SU-DHL-6 (cell line): Measurements from ENCODE around the gene CLSTN2.

ENCODE experiments used
- H2AFZ ChIP-seq: fragments of 200-600 bp; sonication (generic); 2 replicates; pipeline ENCODE4 v1.6.1; 2014; ENCODE audit warnings: low read depth, mild to moderate bottlenecking, moderate library complexity, mixed read lengths, antibody characterized with exemption, low read length; ENCODE audit not compliant: severe bottlenecking
- H3F3A ChIP-seq: fragments of 200-600 bp; shearing (Covaris generic); 2 replicates; pipeline ENCODE4 v1.6.0; 2016; ENCODE audit warnings: antibody characterized with exemption, mild to moderate bottlenecking; ENCODE audit not compliant: insufficient read depth
- H3K27ac ChIP-seq: fragments of 200-600 bp; sonication (generic); 2 replicates; pipeline ENCODE4 v1.5.1; 2016; ENCODE audit warnings: low read depth, mild to moderate bottlenecking, low read length, moderate library complexity, mixed read lengths
- H3K27me3 ChIP-seq: fragments of 200-600 bp; sonication (generic), shearing (Covaris generic); 2 replicates; pipeline ENCODE4 v1.6.0; 2014; ENCODE audit warnings: mild to moderate bottlenecking, low read length
- H3K36me3 ChIP-seq: fragments of 200-600 bp; sonication (generic); 2 replicates; pipeline ENCODE4 v1.6.1; 2014; ENCODE audit warnings: mild to moderate bottlenecking, low read length, mixed read lengths
- H3K4me2 ChIP-seq: fragments of 300-600, 200-600 bp; shearing (Covaris generic), sonication (generic); 2 replicates; pipeline ENCODE4 v1.6.0; 2014; ENCODE audit warnings: low read length, low read depth, mild to moderate bottlenecking; ENCODE audit not compliant: poor library complexity, severe bottlenecking
- H3K4me3 ChIP-seq: fragments of 200-600 bp; sonication (generic); 2 replicates; pipeline ENCODE4 v1.5.1; 2014; ENCODE audit warnings: antibody characterized with exemption, low read length, mild to moderate bottlenecking, mixed read lengths; ENCODE audit not compliant: insufficient read depth, poor library complexity, severe bottlenecking
- H3K79me2 ChIP-seq: fragments of 200-600 bp; sonication (generic); 2 replicates; pipeline ENCODE4 v1.6.1; 2014; ENCODE audit warnings: mild to moderate bottlenecking, low read length, moderate library complexity; ENCODE audit not compliant: insufficient read depth
- H3K9ac ChIP-seq: fragments of 200-600 bp; sonication (generic); 2 replicates; pipeline ENCODE4 v1.7.0; 2014; ENCODE audit warnings: mild to moderate bottlenecking, low read length
- H3K9me2 ChIP-seq: fragments of 200-600 bp; sonication (generic); replicated peaks from 2 replicates; pipeline ENCODE4 v1.6.1; 2014; ENCODE audit warnings: low read length; ENCODE audit not compliant: insufficient read depth
- H3K9me3 ChIP-seq: fragments of 200-600 bp; sonication (generic); 2 replicates; pipeline ENCODE4 v1.6.1; 2014; ENCODE audit warnings: low read length, mixed read lengths; ENCODE audit not compliant: insufficient read depth
- H4K20me1 ChIP-seq: fragments of 200-600 bp; sonication (generic); 2 replicates; pipeline ENCODE4 v1.6.1; 2014; ENCODE audit warnings: low read depth, mild to moderate bottlenecking, antibody characterized with exemption, low read length, moderate library complexity, mixed read lengths
- EZH2phosphoT487 ChIP-seq: fragments of 200-600 bp; sonication (generic), shearing (Covaris generic); conservative IDR thresholded peaks from 2 replicates; pipeline ENCODE4 v1.6.1; 2018; ENCODE audit warnings: mild to moderate bottlenecking, antibody characterized with exemption, low read length, moderate library complexity, mixed read lengths
- TF ChIP-seq, protein P1 (sequence below): fragments of 200-600 bp; sonication (generic); IDR thresholded peaks from one replicate; pipeline ENCODE4 v1.5.1; 2017; ENCODE audit warnings: antibody characterized with exemption, mild to moderate bottlenecking, low read length, moderate library complexity; ENCODE audit not compliant: insufficient read depth, poor library complexity, severe bottlenecking

Gene CLSTN2

DNA sequence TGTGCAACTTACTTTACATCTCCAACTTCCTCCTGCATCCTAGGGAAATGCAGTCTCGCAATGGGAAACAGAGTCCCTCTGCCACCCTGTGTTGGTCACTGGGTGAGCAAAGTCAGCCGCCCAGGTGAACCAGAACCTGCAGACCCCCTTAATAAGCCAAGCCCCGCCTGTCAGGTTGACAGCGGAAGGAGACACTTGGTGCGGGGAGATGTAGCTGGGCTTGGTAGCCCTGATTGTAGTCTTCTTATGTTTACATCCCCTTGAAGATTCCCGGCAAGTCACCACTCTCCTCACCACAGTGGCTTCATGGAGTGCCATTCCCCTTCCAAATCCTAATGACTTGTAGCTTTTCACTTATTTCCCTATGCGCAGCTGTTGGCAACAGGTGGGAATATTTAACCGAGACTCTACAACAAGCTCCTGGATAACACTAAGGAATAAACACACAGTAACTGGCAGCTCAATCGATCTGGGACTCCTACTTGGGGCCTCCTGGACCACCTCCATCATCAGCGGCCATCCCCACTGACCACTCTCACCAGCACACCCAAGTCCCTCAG, 17.7 kb upstream of the CLSTN2 start:
- Histone ChIP-seq H4K20me1 (no peaks in the 10 kb centered on the region), H3K9me3 (no peaks in the 10 kb centered on the region), H3K27ac (no peak overlapping the region), H3K4me2 (no peak overlapping the region), H3K36me3 (no peaks in the 10 kb centered on the region), H3K27me3 (no peaks in the 10 kb centered on the region), H3K79me2 (no peaks in the 10 kb centered on the region), H3K9me2 (no peaks in the 10 kb centered on the region), H3K9ac (no peak overlapping the region), H3F3A (no peaks in the 10 kb centered on the region), H2AFZ (no peak overlapping the region), H3K4me3 (no peak overlapping the region)
- TF ChIP-seq, protein P1, sequence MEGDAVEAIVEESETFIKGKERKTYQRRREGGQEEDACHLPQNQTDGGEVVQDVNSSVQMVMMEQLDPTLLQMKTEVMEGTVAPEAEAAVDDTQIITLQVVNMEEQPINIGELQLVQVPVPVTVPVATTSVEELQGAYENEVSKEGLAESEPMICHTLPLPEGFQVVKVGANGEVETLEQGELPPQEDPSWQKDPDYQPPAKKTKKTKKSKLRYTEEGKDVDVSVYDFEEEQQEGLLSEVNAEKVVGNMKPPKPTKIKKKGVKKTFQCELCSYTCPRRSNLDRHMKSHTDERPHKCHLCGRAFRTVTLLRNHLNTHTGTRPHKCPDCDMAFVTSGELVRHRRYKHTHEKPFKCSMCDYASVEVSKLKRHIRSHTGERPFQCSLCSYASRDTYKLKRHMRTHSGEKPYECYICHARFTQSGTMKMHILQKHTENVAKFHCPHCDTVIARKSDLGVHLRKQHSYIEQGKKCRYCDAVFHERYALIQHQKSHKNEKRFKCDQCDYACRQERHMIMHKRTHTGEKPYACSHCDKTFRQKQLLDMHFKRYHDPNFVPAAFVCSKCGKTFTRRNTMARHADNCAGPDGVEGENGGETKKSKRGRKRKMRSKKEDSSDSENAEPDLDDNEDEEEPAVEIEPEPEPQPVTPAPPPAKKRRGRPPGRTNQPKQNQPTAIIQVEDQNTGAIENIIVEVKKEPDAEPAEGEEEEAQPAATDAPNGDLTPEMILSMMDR, result no peak
- TF ChIP-seq EZH2phosphoT487, result no peak

DNA sequence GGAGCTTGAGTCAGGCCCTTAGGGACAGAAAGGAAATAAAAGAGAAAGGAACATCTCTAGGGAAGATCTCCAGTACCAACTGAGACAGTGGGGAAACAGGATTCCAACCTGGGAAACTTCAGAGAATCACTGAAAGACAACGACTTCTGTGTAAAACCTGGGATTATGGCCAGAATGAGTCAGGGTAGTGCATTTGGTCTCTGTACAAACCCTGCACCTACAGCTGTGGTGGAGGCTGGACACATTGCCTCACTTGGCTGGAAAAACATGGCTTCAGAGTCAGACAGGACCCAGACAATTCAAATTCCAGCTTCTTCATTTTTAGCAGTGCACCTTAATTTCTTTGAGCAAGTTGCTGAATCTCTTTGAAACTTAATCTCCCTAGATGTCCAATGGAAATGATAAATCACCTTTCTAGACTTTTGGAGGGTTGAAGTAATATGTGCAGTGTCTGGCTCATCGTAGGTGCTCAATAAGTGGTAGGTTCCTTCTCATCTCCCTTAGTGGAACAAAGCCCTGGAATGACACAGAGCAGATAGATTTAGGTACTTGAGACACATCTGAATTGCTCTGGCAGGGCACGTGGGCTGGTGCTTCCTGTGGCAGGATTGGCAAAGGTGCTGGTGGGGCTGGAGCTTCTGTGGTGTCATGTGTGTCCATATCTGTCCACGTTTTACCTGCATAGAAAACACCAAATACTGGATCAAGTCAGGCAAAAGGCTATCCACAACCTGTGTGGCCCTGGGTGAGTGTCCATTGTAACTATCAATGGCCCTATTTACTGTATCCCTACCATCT, 6.1 kb upstream of the CLSTN2 start:
- H3F3A ChIP-seq, result no peaks in the 10 kb centered on the region
- no peak overlapping the region for H3K9ac ChIP-seq
- H3K4me2 ChIP-seq, result no peak overlapping the region
- H3K27ac ChIP-seq, result no peak overlapping the region
- H3K9me3 ChIP-seq, result no peaks in the 10 kb centered on the region
- H3K79me2 ChIP-seq, result no peaks in the 10 kb centered on the region
- TF ChIP-seq EZH2phosphoT487, result no peak
- TF ChIP-seq, protein P1, result no peak
- no peak overlapping the region for H2AFZ ChIP-seq
- no peaks in the 10 kb centered on the region for H4K20me1 ChIP-seq
- H3K9me2 ChIP-seq, result no peaks in the 10 kb centered on the region
- H3K36me3 ChIP-seq, result no peaks in the 10 kb centered on the region
- no peaks in the 10 kb centered on the region for H3K27me3 ChIP-seq
- no peak overlapping the region for H3K4me3 ChIP-seq

DNA sequence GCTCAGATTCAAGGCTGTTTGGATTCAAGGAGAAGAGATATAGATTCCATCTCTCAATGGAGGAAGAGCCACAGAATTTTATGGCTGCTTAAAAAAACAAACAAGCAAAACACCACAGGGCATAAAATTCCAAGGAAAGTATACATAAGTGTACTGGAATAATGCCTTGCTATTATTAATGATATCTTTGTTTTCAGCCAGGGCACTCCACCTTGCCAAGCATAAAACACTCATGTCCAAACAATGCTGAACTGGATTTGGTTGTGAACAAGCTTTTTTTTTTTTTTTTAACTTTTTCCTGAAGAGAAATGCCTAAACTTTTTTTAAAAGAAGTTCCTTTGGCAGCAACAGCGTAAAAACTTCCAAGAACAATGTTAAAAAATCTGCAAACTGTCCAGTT, 4.8 kb upstream of the CLSTN2 start:
- no peak overlapping the region for H3K27ac ChIP-seq
- H3K4me2 ChIP-seq, result no peak overlapping the region
- H3K9me2 ChIP-seq, result no peaks in the 10 kb centered on the region
- TF ChIP-seq, protein P1, result no peak
- no peak overlapping the region for H3K4me3 ChIP-seq
- no peaks in the 10 kb centered on the region for H3F3A ChIP-seq
- no peaks in the 10 kb centered on the region for H3K79me2 ChIP-seq
- H4K20me1 ChIP-seq, result no peaks in the 10 kb centered on the region
- H3K36me3 ChIP-seq, result no peaks in the 10 kb centered on the region
- no peak overlapping the region for H3K9ac ChIP-seq
- no peak overlapping the region for H2AFZ ChIP-seq
- H3K9me3 ChIP-seq, result no peaks in the 10 kb centered on the region
- no peaks in the 10 kb centered on the region for H3K27me3 ChIP-seq
